HG03039 (cell line): Measurements from ENCODE around the gene LMX1A.

Experiments used
- ATAC-seq: cut with Tn5 transposase; IDR thresholded peaks from one replicate; pipeline ENCODE4 v1.9.1; 2021; ENCODE audit warnings: mild to moderate bottlenecking, moderate library complexity; ENCODE audit not compliant: unreplicated experiment

Gene LMX1A

DNA sequence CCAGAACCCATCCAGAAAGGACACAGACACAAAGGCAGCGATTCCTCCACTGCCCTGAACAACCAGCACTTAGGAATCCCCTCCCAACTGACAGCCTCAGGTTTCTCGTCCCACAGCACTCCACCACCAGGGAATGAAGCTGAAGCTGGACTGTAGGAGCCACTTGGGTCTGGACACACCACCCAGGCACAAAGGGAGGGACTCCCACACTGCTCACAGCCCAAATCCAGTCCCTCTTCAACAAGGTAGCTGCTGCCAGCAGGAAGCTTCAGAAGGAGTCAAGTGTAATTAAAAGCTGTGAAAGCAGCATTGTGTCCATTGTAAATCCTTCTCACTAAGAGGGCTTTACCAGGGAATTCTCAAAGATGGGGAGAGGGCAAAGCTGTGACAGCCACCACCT lies 29.0 kb downstream of the LMX1A start:
- ATAC-seq = no peak

DNA sequence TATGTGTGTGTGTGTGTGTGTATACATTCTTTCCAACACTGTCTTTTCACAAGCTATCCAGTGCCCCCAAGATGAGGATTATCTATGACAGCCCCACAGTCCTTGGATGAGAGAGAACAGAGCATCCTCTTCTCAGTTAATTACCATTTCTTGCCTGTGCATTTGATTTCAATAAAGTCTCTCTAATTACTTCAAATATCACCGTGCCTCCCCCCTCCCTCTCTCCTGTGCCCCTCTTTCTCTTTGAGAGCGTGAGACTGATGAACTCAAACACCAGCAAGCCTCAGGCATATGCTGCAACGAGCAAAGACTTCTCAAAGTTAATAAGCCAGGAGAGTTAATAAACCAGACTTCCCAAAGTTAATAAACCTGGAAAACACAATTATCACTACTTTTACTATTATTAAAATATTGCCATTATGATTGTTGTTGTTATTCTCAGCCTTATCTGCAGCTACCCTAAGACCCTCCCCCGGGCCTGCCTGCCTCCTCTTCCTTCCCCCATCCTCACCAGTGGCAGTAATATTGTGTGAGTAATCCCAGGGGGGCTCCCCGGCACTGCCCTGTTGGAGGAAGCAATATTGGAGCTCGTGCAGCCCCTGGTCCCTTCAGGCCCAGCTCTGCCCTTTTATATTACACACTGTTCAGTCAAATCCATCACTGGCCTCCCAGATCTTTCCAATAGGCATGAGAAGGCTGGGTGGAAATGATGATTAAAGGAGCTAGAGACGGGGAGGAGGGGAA lies 30.9 kb downstream of the LMX1A start:
- no peak for ATAC-seq

DNA sequence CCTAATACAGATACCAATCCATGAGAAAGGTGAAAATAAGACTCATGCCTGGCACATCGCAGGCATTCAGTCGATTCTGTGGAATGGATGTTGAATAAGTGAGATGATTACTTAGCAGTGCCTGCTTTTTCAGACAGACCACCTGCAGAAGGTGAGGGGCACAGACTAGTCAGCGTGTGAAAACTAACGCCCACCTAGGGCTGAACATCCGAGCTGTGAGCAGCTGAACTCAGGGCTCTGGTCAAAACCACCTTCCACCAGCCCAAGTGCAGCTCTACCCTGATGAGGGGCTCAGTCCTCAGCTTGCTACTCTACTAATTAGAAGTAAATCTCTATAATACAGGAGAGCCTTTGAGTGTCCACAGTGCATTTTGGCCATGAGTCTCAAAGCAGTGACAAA lies 32.5 kb downstream of the LMX1A start:
- no peak for ATAC-seq

DNA sequence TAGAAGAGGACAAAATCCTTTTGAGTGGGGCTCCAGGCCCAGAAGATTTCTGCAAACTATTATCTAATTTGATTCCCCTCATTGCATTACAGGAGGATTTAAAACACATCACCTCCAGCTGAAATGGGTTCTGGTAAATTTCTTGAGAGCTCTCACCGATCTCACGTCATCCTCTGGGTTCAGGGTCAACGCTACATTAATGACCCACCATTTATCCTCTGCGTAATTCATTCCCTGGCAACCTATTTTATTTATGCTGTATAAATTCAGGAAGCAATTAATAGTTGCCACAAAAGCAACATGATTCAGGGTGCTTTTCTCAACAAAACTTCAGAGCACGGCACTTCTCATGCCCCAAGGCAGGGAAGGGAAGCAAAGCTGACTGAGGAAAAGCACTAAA lies 38.9 kb downstream of the LMX1A start:
- ATAC-seq = no peak

DNA sequence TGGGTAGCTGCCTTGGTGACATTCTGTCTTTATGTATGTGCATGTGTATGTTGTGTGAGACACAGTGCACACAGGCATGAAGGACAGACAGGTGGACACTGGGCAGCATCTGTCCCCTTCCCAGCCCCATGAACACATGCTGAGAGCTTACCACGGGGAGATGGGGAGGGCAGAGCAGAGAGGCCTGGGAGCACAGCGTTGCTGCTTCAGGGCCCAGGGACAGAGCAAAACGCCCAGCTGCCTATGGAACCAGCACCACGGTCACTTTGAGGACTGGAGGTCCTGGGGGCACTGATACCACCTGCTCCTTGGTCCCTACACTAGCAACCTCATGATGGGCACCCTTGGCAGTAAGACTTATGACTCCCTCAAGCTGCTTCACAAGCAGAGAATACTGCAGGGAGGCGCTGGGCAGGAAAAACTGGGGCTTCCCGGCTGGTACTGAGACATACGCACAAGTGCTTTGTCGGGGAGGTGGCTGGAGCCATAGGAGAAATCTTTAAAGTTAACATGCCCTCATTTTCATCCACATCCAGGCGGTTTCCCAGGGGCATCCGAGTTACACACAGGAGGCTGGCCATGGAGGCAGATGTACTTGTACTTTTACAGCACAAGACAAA lies 40.3 kb downstream of the LMX1A start:
- ATAC-seq = no peak

DNA sequence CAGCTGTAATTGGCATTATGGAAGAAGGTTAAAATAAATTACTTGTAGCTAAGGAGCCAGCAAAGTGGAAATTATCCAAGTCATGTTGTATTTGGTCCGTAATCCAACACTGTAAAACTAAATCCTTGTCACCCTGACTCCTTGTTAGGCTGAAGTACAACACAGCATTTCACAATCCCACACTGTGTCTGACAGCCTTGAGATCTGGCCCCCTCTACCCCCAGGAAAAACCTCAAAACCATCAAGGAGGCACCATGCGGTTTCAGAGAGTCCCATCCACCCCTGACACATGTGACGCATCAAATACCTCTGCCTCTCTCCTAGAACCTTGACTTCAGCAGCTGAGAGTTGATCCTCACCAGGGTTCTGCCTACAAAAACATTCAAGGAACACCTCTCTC lies 41.0 kb downstream of the LMX1A start:
- no peak for ATAC-seq

DNA sequence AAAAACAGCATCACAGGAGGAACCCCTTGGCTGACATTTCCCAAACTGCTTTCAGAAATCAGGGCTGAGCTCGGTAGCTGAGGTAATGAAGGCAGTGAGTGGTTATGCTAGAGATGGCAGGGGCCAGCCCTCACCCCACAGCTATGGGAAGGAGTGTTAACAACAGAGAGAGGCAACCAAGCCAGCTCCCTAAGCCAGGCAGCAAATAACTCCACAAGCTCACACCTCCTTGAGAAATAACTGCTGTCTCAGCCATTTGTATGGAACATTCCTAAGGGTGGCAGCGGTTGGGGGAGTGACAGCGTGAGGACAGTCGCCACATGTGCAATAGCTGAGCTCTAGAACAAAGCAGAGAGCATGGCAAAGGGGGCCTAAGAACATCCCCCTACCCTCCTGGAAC lies 42.6 kb downstream of the LMX1A start:
- ATAC-seq = no peak

DNA sequence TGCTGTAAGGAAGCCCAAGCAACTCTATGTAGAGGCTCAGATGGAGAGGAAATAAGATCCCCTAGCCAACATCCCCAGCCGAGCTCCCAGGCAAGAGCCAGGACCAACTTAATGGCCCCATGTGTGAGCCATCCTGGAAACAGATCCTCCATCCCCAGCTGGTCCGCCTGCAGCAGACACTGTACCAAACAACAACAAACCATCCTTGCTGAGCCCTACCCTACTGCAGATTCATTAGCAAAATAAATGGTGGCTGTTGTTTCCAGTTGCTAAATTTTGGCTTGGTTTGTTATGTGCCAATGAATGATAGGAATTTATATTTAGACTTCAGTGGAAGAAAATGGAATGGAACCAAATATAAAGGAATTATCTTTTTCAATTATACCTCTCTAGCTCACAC lies 43.9 kb downstream of the LMX1A start:
- no peak for ATAC-seq

DNA sequence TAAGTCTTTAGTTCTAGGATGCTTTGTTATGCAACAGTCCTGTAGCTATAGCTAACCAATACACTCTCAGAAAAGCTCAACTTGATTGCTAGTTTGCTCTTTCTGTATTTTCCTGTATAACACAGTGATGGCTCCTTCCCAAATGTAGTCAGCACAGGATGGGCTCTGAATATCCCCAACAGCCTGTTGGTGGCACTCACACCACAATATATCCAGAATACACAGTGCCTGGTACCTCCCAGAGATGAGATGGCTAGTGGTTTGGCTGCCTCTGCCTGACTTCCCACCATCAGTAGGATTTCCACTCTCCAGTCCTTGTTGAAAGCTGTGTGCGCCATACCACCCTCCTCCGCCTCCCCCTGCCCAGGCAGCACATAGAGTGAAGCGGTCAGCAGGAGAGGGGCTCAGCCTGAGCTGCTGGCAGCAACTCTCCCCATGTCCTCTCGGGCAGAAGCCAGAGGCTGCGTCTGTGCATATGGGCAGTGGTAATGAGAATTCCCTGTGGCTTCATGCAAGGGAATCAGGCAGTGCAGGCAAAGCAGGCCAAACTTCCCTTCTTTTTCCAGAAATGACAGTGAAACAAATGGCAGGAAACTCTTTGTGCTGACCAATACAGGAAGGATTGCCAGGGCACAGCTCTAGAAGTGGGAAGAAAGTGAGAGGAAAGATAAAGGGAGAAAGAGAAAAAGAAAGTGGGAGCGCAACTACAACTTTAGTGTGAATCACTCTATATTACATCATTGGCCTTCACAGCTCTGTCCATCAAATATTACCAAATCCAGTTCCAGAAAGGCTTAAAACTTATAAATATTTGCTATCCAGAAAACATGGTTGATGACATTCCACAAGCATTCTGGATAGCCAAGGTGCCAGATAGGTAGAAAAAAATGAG lies 49.7 kb downstream of the LMX1A start:
- ATAC-seq = no peak

DNA sequence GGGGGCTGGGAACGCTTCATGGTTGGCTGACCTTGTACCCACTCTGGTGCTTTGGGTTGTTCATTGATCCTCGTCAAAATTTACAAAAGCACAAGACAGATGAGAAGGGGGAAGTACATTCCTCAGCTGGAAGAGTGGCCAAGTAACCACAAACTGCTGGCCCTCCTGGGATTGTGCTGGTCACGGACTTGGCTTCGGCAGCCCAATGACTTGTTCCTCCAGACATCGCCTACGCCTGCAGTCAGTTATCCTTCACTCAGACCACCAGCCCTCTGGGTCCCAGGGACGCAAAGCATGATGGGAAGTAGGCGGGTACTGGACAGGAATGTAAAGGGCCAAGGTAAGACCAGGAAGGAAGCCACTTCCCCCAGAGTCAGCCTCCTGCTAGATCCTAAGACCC lies 53.1 kb downstream of the LMX1A start:
- no peak for ATAC-seq

DNA sequence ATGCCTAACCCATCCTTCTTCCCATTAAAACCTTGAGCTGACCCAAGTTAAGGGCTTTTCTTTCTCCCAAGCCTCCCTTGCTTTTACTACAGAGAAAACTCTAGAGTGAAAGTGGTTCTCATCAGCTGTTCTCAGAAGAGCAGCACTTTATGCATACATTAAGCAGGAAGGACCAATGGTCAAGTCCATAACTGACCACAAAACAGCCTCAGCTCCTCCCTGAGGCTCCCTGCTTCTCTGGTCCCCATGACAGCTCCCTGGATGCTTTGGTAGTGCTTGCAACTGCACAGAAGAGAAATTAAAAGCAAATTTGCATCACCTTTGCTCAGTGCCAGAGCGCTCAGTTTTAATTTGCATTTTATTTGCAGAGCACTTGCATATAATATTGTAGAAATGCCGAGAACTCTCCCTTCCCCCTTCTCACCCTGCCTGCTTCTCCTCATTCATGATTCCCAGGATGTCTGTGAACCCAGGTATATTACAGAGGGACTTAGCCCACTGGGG lies 56.1 kb downstream of the LMX1A start:
- no peak for ATAC-seq

DNA sequence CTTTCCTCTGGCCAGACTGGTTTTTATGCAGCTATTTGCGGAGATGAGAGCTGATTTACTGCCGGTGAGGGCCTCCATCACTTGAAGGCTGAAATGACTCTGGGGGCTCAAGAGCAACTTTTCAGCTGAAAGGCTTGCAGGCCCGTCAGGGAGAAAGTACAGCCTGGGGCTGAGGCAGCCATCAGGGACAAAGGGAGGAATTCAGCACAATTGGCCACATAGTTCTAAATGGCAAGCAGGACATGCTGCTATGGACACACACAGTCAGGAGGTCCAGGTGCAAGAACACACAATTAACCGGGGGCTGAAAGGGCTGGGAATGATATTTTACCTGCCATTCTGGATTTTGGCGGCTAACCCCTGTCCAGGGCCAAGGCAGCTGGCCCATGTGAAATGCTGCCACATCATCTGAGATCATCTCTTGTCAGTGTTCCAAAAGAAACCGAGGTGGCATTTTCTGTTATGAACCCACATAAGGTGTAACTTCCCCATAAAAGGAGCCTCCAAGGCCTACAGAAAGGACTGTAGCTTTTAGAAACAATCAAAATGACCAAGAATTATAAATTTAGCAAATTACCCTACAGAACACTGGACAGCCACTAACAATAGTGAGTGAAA lies 58.2 kb downstream of the LMX1A start:
- no peak for ATAC-seq

DNA sequence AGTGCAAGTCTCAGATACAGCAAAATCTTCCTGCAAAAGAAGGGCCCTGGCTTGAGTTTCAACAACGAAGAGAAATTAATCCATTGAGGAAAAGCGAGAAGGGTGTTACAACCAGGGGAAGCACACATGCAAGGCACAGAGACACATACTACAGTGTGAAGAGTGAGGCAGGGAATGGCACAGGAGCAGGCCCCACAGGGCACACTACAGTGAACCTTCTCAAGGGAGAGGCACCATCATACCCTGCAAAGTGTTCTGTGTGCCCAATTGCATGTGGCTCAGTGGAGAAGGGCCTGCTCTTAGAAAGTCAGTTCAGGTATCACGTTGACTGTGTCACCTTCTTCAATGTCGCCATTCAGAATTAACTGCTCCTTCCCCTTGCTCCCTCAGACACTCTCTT lies 60.3 kb downstream of the LMX1A start:
- ATAC-seq = no peak

DNA sequence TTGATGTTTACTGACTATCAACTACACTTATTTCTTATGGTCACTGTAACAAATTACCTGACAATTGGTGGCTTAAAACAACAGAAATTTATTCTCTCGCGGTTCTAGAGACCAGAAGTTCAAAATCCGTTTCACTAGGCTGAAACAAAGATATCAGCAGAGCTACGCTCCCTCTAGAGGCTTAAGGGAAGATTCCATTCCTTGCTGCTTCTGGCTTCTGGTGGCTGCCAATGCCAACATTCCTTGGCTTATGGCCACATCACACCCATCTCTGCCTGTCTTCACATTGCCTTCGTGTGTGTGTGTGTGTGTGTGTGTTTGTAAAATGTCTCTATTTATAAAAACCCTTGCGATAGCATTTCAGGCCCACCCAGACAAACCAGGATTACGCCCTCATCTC lies 66.4 kb downstream of the LMX1A start:
- ATAC-seq = no peak

DNA sequence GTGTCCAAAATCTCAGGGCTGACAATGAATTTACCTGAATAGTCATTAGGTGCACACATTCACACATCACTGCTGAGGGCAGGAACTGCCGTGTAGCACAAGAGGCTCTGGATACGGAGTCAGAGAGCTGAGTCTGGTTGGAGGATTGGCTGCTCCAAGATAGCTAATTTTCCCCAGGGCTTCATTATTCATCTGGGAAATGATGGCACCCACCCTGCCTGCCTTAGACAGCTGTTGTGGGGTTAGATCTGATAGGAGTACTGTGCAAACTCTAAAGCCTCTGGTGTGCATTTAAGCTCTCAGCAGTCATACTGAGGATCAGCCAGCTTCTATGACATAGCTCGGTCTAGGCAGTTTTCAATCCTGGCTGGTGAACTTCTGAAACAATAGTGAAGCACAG lies 67.0 kb downstream of the LMX1A start:
- no peak for ATAC-seq

DNA sequence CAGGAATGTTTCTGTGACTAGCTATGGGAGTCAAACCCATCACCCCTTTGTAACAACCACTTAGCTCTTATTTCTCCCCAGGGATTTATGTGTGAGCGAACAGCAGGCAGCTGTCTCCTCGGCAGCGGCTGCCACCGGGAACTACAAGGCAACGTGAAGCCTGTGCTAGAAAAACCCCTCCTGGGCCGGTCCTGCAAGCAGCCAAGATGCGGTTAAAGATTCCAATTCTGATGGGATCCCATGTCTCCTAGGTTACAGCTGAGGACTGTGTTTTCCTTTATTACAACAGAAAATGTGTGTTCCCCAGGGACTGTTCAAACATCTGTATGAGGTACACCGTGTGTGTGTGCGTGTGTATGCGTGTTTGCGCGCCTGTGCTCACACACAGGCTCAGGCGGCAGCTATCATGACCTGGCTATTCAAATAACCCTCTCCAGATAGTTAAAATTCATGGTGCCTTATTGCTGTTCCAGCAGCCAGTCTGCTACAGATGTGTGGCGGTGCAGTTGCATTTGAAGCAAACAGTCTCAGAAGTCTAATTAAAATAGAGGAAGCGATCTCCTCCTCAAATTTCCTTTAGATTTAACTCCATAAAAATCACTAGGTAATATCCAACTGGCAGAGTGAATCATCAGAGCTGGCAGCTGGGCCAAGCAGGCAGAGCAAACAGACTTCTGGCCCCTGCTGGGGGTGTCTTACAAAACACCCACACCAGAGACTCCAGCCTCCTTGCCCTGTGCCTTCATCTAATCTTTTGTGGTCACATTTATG lies 68.0 kb downstream of the LMX1A start:
- no peak for ATAC-seq

DNA sequence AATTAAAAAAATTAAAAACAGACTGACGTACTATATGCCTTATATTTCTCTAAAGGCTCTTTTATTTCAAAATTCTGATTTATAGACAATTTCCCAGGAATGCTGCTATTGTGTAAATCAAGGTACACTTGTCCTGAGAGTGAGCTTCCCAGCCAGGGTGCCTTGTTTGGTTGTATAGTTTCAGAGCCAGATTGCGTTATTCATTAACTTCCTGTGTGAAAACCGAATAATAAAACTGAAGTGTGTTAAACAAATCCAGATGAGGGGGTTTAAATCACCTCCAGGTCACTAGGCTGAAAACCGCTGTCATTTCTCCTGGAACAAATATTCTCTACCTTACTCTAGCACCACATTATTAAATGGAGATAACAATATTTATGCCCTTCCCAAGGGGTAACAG lies 68.7 kb downstream of the LMX1A start:
- no peak for ATAC-seq

DNA sequence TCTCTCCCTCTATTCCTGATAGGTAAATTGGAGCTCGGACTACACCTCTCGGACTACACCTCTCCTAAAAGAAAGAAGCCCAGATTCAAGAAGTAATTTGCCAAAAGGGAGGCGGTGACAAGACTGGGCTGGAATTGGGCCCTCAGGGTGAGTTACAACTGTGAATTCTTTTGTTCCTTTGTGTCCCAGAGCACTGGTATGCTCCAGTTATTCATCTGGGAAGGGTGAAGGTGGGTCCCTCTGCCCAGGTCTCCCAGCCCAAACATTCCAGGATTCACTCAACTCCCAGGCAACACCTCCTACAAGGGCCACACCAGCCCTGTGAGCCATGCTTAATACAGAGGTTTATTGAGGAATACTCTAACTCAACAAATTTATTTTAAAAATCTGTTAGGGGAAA lies 69.2 kb downstream of the LMX1A start:
- no peak for ATAC-seq

DNA sequence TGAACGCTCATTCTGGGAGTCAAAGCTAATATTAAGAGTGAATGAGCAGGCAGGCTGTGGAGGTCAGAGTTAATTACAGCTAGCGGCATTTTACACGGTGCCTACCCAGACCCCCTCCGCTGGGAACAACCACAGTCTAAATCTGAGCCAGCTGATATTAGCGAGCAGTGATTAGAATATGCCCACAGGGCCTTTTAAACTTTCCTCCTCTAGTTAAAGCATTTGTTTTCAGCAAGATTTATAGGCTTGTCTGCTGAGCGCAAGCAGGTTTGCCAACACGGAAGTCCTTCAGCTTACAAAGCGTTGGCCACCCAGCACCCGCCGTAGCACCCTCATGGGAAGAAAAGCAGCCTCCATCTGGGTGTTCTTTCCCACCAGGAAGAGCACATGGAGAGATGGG lies 72.1 kb downstream of the LMX1A start:
- no peak for ATAC-seq

DNA sequence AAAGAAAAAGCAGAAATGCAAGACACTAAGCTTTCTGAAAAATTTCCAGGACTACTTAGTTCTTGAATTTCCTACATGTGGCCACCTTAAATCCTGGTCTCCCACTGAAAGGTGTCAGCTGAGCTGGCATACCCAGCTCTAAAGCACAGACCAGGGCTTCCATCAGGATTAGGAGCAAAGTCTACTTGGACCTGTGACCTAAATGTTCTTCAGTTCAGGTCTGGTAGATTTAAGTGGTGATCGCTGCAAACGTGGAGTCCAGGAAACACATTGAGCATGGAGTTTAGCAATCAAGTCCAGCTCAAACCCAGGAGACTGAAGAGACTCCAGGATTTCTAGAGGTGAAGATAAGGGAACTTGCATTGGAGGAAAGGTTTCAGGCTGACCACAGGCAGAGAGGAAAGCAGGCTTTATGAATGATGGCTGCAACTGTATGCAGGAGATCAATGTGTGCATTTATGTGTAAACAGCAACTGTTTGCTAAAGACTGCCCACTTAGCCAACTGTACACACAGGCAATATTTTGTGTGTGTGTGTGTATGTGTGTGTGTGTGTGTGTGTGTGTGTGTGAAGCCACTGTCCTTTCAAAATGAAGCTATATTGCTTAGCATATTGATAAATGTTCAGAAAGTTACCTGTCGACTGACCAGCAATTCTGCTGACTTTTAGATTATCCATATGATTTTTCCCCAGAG lies 75.2 kb downstream of the LMX1A start:
- ATAC-seq = no peak
